ENCODE measurements around the gene CAMK2G.

GRCh38 chr10:73774637-73775036, 99.7 kb downstream of the CAMK2G start:
- TF ChIP-seq CTCF (IDR thresholded peaks at IDR 0.05) (no peak), POLR2AphosphoS5 (IDR thresholded peaks at IDR 0.05) (no peak), POLR2A (IDR thresholded peaks at IDR 0.05) (no peak)
